ENCODE results near the gene HOXD8. TPM values are rescaled to one million over a fixed set of nuclear protein-coding genes. Genes with fewer than 3 reads are reported as not detected.

Gene HOXD8
- total RNA-seq, 1 donor from 2014 or later, result 0.58 TPM

DNA sequence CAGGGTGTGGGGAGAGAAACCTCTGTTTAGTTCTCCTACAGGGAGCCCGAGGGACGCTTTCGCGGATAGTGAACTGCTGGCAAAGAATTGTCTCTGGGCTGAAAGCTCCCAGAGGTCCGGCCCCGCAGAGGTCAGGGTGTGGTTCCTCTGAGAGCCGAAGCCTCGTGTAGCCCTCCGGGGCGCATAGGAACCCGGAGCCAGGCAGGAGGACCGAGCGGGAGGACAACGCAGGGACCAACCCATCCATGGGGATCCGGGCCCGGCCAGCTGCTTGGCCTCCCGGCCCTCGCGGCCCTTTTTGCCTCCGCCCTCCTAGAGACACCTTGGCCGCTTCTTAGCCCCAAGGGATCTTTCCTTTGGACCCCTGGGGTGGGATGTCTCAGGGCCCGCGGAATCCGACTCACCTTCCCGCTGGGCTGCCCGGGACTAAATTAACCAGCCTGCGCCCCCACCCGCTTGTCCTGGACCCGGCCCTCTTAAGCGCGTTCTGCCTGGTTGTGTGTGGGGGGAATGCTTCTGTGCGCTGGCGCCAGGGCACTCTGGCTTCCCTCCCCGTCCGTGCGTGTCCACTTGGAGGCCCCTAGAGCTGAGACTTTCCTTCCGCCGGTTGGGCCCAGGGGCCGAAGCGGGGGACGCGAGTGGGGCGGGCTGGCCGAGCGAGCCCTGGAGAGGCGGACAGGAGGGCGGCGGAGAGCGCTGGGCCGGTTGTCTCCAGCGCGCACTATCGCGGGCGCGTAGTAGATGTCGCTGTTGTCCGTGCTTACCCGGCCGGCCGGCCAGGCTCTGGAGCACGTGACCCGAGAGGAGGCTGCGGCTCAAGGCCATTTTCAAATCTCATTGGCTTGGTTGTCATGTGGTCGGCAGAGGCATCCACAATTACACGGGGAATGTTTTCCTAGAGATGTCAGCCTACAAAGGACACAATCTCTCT is 13.4 kb upstream of the HOXD8 start, which contains the start of gene HOXD10:
Gene HOXD10, plus strand, starts transcription at position 896 of the 931 bp plus-strand sequence. CDS start 56 bp downstream, outside the sequence.
- Mint-ChIP-seq H3K4me1 (peaks cover 1% of the 10 kb centered on the region), H3K9me3 (peaks cover 4% of the 10 kb centered on the region), H3K4me3 (peak within 1 kb of the TSS; percentile 28), H3K27me3 (ENCODE audit: low read depth) (peaks cover 99% of the 10 kb centered on the region), H3K27ac (no peak within 1 kb of the TSS), H3K36me3 (peaks cover 3% of the 10 kb centered on the region)
- DNase-seq (ENCODE audit: low spot score in 2 of 2, unreplicated experiment in 2 of 2), result no peak
- TF ChIP-seq, protein P1, sequence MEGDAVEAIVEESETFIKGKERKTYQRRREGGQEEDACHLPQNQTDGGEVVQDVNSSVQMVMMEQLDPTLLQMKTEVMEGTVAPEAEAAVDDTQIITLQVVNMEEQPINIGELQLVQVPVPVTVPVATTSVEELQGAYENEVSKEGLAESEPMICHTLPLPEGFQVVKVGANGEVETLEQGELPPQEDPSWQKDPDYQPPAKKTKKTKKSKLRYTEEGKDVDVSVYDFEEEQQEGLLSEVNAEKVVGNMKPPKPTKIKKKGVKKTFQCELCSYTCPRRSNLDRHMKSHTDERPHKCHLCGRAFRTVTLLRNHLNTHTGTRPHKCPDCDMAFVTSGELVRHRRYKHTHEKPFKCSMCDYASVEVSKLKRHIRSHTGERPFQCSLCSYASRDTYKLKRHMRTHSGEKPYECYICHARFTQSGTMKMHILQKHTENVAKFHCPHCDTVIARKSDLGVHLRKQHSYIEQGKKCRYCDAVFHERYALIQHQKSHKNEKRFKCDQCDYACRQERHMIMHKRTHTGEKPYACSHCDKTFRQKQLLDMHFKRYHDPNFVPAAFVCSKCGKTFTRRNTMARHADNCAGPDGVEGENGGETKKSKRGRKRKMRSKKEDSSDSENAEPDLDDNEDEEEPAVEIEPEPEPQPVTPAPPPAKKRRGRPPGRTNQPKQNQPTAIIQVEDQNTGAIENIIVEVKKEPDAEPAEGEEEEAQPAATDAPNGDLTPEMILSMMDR (IDR thresholded peaks at IDR 0.05; ENCODE audit: unreplicated experiment), result no peak

GRCh38 chr2:176117162-176117822 is 12.2 kb upstream of the HOXD8 start:
- DNase-seq (ENCODE audit: low spot score in 2 of 2, unreplicated experiment in 2 of 2), result no peak
- TF ChIP-seq, protein P1 (IDR thresholded peaks at IDR 0.05; ENCODE audit: unreplicated experiment), result no peak
- H3K4me3 Mint-ChIP-seq, result no peak overlapping the region
- H3K27me3 Mint-ChIP-seq (ENCODE audit: low read depth), result peaks cover 98% of the 10 kb centered on the region
- H3K36me3 Mint-ChIP-seq, result peaks cover 3% of the 10 kb centered on the region
- peaks cover 1% of the 10 kb centered on the region for H3K4me1 Mint-ChIP-seq
- H3K27ac Mint-ChIP-seq, result no peak overlapping the region
- peaks cover 4% of the 10 kb centered on the region for H3K9me3 Mint-ChIP-seq

GRCh38 chr2:176117823-176118371 is 11.6 kb upstream of the HOXD8 start:
- Mint-ChIP-seq H3K27me3 (ENCODE audit: low read depth) (peaks cover 98% of the 10 kb centered on the region), H3K9me3 (peaks cover 4% of the 10 kb centered on the region), H3K4me1 (peaks cover 3% of the 10 kb centered on the region), H3K27ac (no peak overlapping the region), H3K4me3 (no peak overlapping the region), H3K36me3 (peaks cover 3% of the 10 kb centered on the region)
- DNase-seq (ENCODE audit: low spot score in 2 of 2, unreplicated experiment in 2 of 2), result no peak
- TF ChIP-seq, protein P1 (IDR thresholded peaks at IDR 0.05; ENCODE audit: unreplicated experiment), result no peak

DNA sequence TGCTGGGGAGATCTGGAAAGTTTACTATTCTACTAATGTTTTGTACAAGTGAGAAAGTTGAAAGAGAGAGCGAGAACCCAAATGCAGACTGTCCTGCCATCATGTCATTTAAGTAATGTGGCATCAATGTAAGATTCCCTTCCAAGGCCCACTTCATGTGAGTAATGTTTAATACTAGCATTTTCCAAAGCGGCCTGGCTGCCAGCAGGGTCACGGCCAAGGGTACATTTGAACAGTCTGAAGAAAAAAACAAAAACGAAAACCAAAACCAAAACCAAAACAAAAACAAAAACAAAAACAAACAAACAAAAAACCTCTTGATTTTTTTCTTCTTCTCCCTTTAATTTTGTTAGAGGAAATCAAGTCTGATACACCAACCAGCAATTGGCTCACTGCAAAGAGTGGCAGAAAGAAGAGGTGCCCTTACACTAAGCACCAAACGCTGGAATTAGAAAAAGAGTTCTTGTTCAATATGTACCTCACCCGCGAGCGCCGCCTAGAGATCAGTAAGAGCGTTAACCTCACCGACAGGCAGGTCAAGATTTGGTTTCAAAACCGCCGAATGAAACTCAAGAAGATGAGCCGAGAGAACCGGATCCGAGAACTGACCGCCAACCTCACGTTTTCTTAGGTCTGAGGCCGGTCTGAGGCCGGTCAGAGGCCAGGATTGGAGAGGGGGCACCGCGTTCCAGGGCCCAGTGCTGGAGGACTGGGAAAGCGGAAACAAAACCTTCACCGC is 10.7 kb upstream of the HOXD8 start:
- TF ChIP-seq, protein P1 (IDR thresholded peaks at IDR 0.05; ENCODE audit: unreplicated experiment), result peak; percentile 64
- Mint-ChIP-seq H3K9me3 (peaks cover 4% of the 10 kb centered on the region), H3K27me3 (ENCODE audit: low read depth) (peaks cover 97% of the 10 kb centered on the region), H3K4me1 (peaks cover 7% of the 10 kb centered on the region), H3K27ac (no peak overlapping the region), H3K36me3 (peaks cover 3% of the 10 kb centered on the region), H3K4me3 (no peak overlapping the region)
- DNase-seq (ENCODE audit: low spot score in 2 of 2, unreplicated experiment in 2 of 2), result no peak

All from mesothelial cell of epicardium (in vitro differentiated cells).